HG03039 (cell line): ENCODE data around the gene TECPR2.
"Not testable (repeated sequence)": the region's sequence is repeated elsewhere in the genome, so short reads cannot be mapped to it uniquely, and the experiment has no call there.

ENCODE experiments used
- ATAC-seq: cut with Tn5 transposase; IDR thresholded peaks from one replicate; pipeline ENCODE4 v1.9.1; 2021; ENCODE audit warnings: mild to moderate bottlenecking, moderate library complexity; ENCODE audit not compliant: unreplicated experiment

TECPR2 gene

DNA sequence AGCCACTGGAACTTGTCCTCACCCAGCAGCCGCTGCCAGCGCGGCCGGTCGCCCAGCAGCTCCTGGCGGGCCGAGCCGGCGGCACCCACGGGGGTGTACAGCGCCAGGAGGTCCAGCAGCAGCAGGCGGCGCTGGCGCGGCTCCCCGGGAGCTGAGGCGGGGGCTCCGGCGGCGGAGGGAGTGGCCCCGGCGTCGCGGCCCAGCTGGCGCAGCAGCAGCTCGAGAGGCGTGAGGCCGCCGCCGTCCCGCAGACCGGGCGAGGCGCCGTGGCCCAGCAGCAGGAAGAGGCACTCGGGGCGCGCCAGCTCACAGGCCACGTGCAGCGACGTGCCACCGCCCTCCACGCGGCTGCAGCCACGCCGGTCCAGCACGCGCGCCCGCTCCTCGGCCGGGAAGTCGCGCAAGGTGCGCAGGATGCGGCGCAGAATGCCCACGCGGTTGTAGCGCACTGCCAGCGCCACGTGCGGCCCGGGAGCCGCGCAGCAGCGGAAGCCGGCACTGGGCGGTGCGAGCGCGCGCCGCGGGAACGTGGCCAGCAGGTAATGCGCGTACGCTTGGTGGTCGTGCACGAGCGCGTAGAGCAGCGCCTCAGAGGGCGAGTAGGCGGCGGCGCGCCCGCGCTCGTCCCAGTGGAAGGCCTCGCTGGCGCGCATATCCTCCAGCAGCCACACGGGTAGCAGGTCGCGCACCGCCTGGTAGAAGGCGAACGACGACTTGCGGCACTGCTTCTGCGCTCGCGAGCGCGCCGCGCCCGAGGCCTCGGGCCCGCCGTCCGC is 144.5 kb downstream of the TECPR2 start:
- no peak for ATAC-seq

DNA sequence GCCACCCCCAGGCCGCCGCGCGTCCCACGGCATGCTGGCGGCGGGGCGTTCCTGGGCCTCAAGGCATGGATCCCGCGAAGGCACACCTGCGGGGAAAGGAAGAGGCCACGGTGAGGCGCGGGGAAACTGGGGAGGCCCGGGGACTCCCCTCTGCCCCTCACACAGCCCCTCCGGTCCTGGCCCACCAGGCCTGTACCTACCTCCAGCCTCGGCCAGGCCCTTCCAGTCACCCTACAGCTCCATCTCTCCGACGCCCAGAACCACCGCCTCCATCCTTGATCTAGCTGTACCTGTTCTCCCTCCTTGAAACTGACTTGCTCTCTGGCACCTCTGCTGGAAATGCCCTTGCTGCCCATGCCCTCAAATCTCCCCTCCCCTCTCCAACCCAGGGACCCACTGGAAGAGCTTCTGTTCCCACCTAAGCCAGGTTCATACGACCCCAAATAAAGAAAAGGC is 145.1 kb downstream of the TECPR2 start:
- ATAC-seq: no peak

GRCh38 chr14:102508410-102508773 is 145.7 kb downstream of the TECPR2 start:
- ATAC-seq: no peak

DNA sequence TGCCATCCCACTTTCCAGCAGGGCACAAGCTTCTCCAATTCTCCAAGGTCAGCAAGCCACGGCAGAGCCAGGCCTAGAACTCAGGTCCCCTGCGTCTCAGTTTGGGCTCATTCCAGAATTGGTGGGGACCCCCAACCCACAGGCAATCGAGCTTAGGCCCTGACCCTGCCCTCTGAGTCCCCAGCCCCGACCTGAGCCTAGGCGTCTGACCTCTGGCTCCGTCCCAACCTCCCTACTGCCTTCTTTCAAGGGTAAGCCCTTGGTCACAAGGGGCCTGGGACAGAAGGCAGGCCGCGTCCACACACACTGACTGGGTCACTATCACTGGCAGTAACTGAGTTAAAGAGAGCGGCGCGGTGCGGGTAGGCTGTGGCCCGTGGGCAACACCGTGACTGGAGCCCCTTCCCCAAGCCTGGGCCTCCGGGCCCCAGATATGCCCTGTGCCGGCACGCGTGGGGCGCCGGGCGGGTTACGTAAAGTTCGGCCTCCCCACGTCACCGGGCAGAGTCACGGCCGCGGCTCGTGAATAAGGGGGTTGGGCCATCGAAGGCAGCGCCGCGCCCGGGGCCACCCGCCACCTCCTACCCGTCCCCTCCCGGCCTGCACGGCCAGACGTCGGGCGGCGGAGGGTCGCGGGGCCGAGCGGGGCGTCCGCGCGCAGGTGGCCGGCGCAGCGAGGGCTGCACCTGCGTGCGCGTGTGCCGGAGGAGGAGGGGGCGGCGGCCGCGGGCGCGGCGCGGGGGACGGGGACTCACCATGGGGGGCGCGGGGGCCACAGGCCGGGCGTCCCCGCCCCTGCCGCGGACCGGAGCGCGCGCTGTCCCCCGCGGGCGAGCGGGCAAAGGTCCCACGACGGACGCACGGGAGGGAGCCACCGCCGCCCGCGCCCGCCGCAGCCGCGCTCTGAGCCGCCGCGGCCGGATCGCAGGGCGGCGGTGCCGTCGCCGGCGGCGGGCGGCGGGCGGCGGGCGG is 146.3 kb downstream of the TECPR2 start:
- ATAC-seq: peak; percentile 23

DNA sequence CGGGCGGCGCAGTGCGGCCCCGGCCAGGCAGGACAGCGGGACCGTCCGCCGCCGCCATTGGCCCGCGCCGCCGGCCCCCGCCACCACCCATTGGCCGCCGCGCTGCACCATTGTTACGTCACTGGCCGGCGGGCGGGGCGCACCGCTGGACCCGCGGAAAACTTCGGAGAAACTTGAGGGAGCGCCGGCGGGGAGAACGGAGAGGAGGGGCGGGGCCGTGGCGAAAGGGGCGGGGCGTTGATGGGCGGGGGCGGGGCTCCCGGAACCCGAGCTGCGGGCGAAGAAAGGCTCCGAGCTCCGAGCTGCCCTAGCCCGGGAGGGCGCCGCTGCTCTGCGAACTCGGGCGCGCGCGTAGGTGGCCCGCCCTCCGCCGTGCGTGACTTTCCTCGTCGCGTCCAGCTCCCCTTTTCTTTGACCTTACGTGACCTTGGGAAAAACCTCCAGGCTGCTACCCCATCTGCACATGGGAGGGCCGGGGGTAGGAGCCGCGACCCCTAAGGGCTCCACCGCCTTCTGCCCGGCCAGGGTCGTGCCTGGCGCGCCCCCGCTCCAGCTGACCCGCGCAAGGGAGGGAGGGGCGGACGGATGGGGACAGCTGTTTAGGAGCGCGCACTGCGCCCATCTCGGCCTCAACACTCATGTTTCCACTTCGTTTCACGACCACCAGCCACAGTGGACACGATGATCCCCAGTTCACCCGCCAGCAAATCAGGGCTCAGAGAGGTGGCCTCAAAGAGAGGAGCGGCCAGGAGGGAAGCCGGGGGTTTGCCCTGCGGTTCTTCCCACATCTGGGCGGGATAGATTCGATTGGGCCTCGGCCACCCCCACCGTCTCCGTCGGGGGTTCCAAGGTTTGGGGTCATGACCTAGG is 147.2 kb downstream of the TECPR2 start, which contains the start of gene ANKRD9:
Gene ANKRD9 (minus strand): TSS at position 31 of the 870 bp plus-strand sequence. CDS start 1,887 bp downstream, outside the sequence.
- ATAC-seq: peak; percentile 74

- no peak for ATAC-seq
Measured at GRCh38 chr14:102510616-102511520, 148.1 kb downstream of the TECPR2 start.

DNA sequence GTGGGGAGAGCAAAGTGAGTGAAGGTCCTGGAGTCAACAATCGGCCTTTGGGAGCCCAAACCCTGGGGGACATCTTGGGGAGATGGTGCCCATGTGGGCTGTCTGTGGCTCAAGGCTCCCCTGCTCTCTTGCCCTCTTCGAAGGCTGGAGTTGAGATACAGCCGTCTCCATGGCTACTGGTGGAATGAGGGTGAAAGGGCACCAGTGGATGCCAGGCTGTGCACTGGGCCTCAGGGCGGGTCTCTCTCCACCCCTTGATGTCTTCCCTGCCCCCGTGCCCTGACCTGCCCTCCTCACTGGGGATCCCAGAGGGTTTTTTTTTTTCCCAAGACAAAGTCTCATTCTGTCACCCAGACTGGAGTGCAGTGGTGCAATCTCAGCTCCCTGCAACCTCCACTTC is 148.8 kb downstream of the TECPR2 start:
- ATAC-seq: no peak

DNA sequence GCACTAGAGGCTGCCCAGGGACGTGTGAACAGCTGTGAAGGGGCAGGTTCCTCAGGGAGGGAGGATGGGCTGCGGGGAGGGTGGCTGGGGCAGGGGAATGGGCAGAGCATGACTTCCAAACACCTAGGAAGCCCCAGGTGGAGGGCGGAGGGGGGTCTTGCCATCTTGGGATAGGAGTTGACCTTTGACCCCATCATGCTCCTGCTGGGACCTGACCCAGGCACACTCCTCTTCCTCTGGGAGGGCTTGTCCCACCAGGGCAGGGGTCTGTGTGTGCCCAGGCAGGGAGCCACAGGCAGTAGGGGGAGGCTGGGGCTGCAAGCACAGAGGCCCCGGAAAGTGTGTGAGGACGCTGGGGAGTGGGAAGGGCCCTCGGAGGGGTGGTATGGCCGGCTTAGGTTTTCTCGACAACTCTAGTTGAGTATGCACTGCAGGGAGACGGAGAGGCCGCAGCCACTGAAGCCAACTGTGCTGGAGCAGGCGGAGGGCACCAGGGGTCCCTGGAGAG is 150.1 kb downstream of the TECPR2 start:
- ATAC-seq: no peak

GRCh38 chr14:102513899-102514772 is 151.4 kb downstream of the TECPR2 start:
- ATAC-seq: no peak

DNA sequence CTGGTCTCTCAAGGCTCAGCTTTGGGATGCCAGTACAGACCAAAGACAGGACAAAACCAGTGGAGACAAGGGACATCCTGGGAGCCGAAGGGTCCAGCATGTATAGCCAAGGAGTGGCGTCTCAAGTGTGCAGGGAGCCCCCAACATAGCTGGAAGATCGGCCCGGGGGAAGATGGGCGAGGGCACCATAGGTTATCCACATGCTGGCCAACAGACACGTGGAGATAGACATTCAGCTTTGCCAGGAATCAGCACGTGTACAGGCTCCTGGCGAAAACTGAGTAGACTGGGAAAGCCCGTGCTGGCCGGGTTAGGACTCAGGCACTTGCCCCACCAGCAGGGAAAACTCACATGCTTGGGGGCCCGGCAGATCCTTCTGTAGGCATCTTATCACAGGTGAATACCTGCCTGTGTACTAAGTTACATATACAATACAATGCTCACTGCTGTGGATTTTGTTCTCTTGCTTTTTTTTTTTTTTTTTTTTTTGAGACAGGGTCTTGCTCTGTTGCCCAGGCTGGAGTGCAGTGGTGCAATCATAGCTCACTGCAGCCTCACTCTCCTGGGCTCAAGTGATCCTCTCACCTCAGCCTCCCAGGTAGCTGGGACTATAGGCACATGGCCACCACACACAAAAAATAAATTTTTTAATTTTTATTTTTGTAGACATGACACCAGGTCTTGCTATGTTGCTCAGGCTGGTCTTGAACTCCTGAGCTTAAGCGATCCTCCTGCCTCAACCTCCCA is 152.4 kb downstream of the TECPR2 start:
- ATAC-seq: no peak

- no peak for ATAC-seq
Measured at GRCh38 chr14:102516531-102517391, 154.0 kb downstream of the TECPR2 start.

DNA sequence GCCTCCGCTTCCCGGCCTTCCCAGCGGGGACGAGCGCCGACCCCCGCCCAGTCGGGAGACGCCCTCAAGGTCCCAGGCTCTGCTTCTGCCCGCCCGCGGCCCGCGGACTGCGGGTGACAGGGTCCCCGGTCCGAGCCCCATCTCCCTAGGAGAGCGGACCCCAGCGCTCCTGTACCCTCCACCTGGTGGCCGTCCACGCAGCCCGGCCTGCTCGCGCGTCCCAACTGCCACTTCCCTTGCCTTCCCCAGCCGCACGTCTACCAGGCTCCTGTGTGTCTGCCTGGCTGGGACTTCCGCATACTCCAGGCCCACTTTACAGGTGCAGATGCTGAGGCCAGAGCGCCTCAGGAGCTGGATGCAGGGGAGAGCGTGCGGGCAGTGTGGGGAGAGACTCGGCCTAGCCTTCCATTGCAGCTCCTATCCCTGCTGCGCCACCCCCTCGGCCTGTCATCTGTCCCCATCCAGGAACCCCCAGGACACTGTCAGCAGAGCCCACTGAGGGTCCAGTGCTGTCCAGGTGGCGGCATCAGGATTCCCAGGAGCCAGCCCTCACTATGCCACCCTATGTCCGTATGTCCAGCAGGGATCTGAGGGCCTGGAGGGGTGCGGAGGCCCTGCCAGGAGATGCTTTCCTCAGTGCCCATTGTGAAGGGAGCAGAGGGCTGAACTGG is 154.8 kb downstream of the TECPR2 start:
- no peak for ATAC-seq

DNA sequence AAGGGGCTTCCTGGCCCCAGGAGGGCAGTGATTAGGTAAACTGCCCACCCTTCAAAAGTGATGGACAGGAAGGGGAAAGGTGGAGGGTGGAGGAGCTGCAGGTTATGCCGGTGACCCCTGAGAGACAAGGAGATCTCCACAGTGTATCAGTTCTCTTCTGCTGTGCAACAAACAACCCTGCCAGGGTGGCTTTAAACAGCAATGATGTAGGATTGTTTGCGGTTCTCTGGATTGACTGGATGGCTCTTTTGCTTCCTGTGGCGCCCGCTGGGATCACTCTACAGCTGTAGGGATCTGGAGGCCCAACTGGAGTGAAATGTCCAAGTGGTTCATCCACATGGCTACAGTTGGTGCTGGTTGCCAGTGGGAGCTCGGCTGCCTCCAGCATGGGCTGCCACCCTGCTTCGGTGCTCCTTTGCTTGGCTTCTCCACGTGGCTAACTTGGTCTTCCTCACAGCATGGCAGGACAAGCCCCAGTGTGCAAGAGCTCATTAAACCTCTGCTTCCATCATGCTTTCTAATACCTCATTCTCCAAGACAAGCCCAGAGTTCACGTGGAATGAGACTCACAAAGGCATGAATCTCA is 155.4 kb downstream of the TECPR2 start:
- ATAC-seq: no peak

DNA sequence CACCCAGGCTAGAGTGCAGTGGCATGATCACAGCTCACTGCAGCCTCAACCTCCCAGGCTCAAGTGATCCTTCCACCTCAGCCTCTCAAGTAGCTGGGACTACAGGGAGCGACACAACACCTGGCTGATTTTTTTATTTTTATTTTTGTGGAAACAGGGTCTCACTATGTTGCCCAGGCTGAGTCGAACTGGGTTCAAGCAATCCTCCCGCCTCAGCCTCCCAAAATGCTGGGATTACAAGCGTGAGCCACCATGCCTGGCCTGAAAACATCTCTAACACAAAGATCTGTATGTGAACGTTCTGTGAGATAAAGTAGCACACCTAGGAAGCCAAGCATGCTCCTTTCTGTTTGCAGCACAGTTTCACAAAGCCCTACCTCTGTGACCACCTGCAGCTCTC is 157.0 kb downstream of the TECPR2 start:
- not testable (repeated sequence) for ATAC-seq

DNA sequence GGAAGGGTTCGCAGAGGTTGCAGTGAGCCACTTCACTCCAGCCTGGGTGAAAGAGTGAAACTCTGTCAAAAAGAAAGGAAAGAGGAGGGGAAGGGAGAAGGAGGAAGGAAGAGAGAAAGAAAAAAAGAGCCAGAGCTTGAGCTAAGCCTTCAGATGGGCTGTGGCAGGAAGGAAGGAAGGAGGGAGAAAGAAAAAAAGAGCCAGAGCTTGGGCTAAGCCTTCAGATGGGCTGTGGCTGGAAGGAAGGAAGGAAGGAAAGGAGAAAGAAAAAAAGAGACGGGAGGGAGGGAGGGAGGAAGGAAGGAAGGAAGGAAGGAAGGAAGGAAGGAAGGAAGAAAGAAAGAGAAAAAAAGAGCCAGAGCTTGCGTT is 160.4 kb downstream of the TECPR2 start:
- no peak for ATAC-seq
